NCI-H345 (cell line): ENCODE measurements around the gene TRAF4.
"Not testable (repeated sequence)": the region's sequence is repeated elsewhere in the genome, so short reads cannot be mapped to it uniquely, and the experiment has no call there.

ENCODE experiments used
- DNase-seq: peaks from one replicate; lab custom pipeline; 2025; lab: John Stamatoyannopoulos, UW

Gene TRAF4

DNA sequence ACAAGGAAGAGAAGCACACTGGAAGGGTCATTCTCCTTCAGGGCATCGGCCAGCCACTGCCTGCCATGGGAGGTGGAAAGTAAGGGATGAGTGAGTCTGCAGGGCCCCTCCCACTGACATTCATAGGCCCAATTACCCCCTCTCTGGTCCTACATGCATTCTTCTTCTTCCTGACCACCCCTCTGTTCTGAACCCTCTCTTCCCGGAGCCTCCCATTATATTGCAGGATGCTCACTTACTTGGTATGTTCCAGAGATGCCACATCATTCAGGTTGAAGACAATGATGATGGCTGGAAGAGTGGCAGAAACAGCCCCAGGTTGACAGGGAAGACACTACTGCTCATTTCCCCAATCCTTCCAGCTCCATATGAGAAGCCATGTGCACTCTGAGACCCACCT lies 28.6 kb upstream of the TRAF4 start:
- DNase-seq = no peak

DNA sequence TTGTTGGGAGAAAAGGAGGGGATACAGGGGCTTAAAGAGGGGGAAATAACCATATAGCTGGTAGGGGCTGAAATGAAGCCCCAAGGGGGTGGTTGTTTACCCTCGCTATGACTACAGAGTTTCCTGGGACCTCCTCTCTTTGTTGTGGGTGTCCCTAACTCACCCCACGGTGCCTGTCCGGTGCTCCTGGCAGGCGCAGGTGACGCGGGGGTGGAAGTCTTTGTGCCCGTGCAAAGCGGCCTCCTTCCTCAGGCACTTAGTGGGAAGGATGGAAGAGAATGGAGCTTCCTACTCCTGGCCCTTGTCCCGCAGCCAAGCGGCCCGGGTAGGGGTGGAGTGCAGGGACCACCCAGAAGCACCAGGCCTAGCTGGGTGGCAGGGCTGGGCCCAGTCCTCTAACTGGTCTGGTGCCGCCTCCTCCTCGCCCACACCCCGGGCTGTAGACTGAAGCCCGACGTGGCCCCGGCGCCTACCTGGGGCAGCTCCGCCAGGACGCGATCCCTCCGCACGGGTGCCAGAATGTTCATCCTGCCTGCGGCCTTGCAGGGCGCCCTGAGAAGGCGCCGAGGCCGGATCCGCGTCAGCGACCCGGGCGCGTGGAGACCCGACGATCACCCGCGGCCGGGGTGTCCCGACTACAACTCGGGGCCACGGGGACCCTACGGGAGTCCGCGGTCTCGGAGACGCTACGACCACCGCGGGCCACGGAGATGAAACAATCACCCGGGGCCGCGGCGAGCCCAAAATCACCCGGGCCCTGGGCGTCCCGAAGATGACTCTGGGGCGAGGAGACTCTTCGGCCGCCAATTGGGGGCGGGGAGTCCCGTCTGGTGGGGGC lies 26.9 kb upstream of the TRAF4 start:
- DNase-seq = no peak

DNA sequence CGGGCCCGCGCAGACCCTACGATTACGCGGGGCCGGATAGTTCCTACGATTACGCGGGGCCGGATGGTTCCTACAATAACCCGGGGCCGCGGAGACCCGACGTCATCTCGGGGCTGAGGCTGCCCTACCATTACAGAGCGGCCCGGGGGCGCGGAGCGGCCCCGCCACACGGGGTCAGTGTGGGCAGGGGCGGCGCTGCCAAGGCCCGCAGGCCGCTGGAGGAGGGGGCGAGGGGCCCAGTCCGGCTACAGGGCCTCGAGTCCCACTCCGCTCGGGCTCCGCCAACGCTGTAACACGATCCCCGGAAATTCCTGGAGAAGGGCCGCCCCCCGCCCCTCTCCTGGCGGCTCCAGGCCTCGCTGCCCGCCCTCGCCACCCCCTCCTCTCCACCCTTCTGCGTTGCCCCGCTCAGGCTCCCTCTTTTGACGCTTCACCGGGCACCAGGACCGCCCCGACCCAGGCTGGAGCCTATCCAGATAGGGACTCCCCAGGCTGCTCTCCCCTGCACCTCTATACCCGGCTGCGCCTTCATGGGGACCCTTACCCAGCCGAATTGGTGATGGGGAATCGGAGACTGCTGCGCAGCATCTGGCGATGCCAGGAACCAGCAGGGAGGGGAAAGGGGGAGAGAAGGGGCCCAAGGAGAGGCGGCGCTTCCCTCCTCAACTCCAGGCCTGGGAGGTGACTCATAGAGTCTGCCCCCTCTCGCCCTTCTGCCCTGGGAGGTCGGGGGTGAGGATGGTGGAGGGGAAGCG lies 26.1 kb upstream of the TRAF4 start, which contains the start of gene RAB34:
Gene RAB34, minus strand, starts transcription at position 291 of the 755 bp plus-strand sequence. CDS start 602 bp downstream, outside the sequence.
- no peak for DNase-seq

DNA sequence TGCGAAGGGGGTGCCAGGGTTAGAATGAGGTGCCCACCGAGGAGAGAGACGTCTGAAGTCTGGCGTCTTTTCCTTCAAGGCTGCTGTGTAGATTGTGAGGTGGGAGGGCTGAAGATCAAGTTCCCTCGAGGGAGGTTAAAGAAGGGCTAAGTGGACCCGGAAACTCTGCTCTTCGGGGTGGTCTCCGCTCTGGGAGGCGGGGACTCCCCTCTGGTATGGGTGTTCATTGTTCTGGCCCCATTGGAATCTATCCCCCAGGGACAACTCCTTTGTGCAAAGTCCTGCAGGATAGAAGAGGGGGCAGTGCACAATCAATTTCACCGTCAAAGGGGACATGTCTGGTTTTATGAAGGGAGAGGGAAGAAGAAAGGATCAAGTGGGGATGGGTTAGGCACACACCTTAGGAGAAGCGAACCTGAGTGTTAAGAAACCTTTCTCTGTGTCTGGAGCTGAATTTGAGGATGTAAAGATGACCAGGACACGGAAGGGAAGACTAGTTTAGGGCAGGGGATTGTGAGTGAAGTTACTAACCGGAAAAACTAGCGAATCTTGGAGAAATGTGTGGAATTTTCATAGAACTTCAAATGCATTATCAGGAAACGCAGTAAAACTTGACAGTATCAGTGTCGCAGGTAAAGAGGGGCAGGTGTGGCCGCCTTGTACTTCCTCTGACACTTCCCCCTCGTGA lies 25.3 kb upstream of the TRAF4 start:
- no peak for DNase-seq

DNA sequence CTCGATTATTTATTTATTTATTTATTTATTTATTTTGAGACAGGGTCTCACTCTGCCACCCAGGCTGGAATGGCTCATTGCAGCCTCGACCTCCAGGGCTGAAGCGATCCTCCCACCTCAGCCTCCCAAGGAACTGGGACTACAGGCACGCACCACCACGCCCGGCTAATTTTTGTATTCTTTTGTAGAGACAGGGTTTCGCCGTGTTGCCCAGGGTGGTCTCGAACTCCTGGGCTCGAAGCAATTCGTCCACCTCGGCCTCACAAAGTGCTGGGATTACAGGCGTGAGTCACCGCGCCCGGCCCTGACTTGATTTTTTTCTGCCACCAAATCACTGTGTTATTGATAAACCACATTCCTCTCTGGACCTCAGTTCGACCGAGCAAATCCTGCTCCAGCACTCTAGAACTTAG lies 24.8 kb upstream of the TRAF4 start:
- DNase-seq = no peak

- no peak for DNase-seq
These were observed 23.4 kb upstream of the TRAF4 start for GRCh38 chr17:28720247-28720996.

- DNase-seq = not testable (repeated sequence)
These were observed 22.8 kb upstream of the TRAF4 start for GRCh38 chr17:28720997-28721329.

DNA sequence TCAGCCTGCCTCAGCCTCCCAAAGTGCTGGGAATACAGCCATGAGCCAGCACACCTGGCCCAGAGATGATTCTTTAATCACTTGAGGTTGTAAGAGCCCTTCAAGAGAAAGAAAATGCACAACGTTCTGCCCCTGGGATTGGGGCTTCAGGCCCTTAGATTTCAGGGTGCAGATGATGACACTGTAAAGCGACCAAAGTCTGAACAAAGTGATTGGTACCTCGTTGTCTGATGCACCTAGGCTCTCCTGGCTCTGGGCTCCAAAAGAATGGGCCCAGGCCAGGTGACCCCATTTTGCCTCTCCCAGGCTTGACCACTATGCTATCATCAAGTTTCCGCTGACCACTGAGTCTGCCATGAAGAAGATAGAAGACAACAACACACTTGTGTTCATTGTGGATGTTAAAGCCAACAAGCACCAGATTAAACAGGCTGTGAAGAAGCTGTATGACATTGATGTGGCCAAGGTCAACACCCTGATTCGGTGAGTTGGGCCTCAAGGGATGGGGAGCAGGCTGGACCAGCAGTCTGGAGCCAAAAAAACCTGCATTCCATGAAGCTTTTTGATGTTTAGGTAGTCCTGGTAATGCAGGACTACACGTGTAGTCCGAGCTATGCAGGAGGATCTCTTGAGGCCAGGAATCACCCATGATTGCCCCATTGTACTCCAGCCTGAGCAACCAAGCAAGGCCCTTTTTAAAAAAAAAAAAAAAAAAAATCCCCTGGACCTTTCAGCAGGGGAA lies 21.2 kb upstream of the TRAF4 start:
- no peak for DNase-seq

GRCh38 chr17:28723159-28723835 lies 20.5 kb upstream of the TRAF4 start:
- no peak for DNase-seq

- not testable (repeated sequence) for DNase-seq
These were observed 19.8 kb upstream of the TRAF4 start for GRCh38 chr17:28723836-28724499.

DNA sequence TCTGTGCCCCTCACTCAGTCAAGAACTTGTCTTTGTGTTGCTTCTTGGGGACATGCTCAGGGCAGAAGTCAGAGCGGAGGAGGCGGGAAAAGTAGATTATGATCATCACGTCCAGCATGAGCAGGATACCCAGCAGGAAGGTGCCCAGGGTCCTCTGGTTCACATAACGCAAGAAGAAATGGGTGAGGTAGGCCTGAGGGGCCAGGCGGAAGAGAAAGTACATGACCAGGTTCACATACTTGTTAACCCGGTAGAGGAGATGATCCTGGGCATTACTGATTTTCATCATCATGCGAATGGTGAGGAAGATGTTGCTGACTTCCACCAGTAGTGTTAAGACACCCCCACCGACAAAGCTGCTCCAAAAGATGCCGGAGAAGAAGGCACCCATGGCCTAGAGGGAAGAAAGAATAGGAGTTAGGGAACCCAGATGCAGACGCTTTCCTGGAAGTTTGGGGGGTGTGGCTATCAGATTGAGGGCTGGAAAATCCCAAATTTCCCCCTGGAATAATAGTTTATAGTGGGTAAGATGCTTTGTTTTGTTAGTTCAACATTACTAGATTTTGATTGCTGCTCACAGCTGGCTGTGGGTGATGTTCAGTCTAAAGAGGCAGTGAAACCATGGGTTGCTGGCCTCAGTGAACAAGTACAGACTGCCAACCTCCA lies 19.2 kb upstream of the TRAF4 start:
- no peak for DNase-seq

GRCh38 chr17:28725166-28725659 lies 18.6 kb upstream of the TRAF4 start:
- no peak for DNase-seq

DNA sequence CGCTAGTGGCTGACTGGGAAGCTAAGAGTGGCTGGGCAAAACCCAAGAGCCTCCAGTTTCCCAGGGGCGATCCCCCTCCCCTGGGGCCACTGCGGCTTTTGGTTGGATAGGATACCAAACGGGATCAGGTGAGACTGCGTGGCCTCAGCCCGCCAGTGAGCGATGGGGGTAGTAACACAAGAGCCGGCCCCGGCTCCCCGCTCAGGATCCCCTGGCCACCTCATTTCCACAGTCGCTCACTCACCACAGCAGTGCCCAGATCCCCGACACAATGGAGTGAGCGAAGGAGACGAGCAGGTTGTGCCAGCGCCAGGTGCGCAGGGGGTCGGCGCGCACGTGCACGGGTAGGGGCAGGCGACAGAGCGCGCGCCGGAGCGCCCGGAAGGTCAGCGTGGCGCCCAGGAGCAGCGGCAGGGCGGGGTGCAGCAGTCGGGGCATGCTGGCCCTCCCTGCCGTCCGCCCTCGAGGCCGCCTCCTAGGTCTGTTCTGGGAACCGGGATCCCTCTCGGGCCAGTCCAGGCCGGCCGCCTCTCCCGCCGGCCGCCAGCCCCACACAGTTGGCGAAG lies 18.1 kb upstream of the TRAF4 start:
- DNase-seq = peak; percentile 80

- peak; percentile 80 for DNase-seq
These were observed 17.6 kb upstream of the TRAF4 start, which contains the start of gene TLCD1 for GRCh38 chr17:28726226-28726626. TLCD1 (minus strand) TSS chr17:28726233; CDS start chr17:28726097, 136 bp downstream.

DNA sequence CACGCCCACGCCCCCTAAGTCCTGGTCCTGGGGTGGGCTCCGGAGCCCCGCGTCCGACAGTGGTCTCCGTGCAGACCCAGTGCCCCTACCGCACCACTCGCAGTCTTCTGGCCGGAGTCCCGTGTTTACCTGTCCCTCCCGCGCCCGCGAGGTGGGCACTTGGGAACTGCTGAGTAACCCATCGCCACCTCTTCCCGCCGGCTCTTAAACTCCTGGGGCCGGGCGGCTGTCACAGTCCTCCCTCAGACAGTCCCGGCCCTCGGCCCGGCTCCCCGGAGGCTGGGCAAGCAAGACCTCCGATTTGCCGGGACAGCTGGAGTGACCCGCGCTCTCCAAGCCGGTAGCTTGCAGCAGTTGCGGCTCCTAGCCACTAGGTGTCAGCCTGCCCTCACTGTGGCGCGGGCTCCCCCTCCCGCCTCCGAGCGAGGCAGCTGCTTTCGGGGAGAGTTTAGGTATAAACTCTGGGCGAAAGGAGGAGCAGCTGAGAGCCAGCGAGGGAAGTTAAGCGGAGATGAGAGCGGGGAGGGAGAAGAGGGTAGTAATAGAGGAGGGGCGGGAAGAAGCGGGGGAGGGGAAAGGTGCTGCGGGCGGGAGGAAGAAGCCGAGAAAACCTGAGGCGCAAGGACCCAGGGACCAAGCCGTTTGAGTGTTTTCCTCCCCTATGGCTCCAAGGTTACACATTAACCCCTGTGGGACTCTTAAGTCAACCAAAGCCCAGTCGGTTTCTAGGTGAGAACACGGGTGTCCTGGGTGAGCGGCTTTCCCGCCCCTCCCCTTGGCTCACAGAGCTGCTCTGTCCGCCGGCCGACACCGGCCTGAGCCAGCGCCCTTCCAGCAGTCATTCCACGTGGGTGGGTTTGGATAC lies 17.0 kb upstream of the TRAF4 start:
- peak; percentile 97 for DNase-seq

- DNase-seq = peak; percentile 91
These were observed 15.2 kb upstream of the TRAF4 start, which contains the start of gene NEK8 for GRCh38 chr17:28728364-28729200. NEK8 (plus strand) TSS chr17:28728788; CDS start chr17:28728814, 26 bp downstream.

- DNase-seq = no peak
These were observed 13.9 kb upstream of the TRAF4 start for GRCh38 chr17:28729950-28730330.
